Skin of body (tissue), 3 donors: ENCODE measurements around the gene SEC14L1. TPM values are rescaled to one million over a fixed set of nuclear protein-coding genes. Genes with fewer than 3 reads are reported as not detected.
"Not testable (repeated sequence)": the region's sequence is repeated elsewhere in the genome, so short reads cannot be mapped to it uniquely, and the experiment has no call there.

Source experiments
- DNase-seq: peaks from one replicate; lab custom pipeline; 2025; lab: John Stamatoyannopoulos, UW
- small RNA-seq: library from RNA; depleted of rRNA; stranded (forward); fragments of <200 nt; gene quantifications from one replicate; pipeline ENCODE3, GENCODE V24; 2014; ENCODE audit warnings: low replicate concordance
- total RNA-seq: library from RNA; depleted of rRNA; stranded (reverse); fragments of >200 nt; gene quantifications from one replicate; pipeline ENCODE4 v1.2.3, GENCODE V29; 2014

SEC14L1 gene
- total RNA-seq, 1 donor from 2014 or later: 56.4 TPM

DNA sequence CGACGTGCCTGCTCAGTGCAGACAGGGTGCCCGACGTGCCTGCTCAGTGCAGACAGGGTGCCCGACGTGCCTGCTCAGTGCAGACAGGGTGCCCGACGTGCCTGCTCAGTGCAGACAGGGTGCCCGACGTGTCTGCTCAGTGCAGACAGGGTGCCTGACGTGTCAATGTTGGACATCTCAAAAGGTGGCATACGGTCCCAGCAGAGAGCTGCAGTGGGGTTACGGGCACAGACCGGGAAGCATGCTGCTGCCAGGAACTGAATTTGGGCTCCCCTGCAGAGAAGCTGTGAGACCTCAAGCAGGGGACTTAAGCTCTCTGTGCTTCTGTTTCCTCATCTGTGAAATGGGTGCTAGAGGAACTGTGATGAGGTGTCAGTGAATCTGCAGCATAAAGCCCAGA lies 115.2 kb downstream of the SEC14L1 start:
- DNase-seq: not testable (repeated sequence)

DNA sequence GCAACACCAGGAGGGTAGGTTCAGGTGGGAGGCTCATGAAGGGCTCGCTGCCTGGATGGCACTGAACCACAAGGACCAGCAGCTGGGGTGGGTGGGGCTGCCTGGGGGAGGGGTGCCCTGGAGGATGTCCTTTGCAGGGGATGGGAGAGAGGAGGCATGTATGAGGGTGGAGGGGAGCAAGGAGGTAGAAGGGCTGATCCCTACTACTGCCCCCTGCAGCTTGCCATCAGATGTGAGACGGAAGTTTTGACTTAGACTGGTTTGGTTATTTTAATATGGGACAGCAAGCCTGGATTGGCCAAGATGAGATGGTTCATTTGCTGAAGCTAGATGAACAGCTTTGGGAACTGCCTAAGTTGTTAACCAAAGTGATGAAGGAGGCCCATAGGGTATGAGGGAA lies 115.9 kb downstream of the SEC14L1 start:
- DNase-seq: no peak

DNA sequence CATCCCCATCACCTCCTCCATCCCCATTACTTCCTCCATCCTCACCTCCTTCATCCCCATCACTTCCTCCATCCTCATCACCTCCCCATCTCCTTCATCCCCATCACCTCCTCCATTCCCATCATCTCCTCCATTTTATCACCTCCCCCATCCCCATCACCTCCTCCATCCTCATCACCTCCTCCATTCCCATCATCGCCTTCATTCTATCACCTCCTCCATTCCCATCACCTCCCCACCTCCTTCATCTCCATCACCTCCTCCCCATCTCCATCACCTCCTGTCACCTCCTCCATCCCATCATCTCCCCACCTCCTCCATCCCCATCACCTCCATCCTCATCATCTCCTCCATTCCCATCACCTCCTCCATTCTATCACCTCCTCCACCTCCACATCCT lies 116.4 kb downstream of the SEC14L1 start:
- no peak for DNase-seq

DNA sequence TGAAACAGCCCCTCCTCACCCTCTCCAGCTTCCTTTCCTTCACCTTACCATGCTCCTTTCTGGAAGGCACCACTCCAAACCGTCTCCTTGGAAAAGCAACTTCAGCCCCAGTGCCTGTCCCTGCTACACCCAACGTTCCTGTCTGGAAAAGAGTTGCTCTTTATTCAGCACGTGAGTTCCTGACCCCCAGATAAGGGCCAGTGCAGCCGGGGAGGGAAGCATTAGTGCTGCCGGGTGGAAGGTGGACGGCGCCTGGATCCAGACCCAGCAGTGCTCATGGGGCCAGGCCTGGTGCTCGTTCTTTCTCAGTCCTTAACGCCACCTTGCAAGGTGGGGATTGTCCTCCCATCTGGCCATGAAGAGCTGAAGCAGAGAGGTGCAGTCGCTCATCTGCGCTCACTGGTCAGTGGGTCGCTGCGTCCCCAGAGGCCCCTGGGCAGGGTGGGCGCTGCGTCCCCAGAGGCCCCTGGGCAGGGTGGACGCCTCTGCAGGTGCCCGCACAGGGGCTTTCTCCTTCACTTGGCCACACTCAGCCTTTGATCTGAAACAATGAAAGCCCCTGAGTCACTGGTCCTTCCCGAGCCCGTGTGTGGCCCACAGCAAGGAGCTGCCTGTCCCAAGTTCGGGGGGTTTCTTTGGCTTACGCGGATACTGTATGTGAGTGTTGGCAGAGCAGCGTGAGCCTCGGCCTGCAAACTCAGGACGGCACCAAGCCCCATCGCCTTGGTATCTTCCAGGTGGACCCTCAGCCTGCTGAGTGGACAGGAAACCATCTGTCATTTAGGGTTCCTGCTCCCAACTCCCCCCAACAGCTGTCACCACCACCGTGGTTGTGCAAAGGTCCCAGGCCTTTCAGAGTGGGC lies 117.1 kb downstream of the SEC14L1 start:
- DNase-seq: no peak

DNA sequence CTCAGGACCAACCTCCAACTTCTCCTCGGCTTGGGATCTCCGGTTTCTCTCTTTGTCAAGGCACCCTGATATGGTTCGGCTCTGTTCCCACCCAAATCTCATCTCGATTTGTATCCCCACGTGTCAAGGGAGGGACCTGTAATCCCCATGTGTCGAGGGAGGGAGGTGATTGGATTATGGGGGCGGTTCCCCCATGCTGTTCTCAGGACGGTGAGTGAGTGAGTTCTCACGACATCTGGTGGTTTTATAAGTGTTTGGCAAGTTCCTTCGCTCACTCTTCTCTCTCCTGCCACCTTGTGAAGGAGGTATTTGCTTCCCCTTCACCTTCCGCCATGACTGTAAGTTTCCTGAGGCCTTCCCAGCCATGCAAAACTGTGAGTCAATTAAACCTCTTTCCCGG lies 117.9 kb downstream of the SEC14L1 start:
- DNase-seq: no peak

DNA sequence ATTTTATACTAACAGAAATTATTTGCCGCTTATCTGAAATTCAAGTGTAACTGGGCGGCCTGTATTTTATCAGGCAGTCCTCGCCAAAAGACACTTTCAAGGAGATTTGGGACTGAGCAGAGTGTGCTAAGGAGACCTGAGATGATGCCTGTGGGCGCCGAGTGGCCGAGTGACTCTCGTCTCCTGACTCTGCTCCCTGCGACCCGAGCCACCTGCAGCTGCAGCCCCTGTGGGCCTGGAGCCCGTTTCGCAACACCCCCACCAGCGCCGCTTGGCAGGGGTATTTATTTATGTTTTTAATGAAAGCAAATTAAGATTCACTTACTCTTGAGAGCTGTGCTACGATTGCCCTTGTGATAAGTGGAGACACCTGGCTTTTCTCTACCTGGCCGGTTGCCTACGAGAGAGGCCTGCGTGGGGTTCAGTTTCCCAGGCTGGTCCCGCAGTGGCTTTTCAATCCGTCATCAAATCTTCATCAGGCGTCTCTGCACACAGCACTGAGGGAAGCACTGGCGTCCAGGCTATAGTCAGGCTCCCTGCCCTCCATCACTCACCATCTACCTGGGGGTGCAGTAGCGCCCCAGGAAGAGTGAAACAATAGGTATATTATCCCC lies 124.0 kb downstream of the SEC14L1 start:
- no peak for DNase-seq

DNA sequence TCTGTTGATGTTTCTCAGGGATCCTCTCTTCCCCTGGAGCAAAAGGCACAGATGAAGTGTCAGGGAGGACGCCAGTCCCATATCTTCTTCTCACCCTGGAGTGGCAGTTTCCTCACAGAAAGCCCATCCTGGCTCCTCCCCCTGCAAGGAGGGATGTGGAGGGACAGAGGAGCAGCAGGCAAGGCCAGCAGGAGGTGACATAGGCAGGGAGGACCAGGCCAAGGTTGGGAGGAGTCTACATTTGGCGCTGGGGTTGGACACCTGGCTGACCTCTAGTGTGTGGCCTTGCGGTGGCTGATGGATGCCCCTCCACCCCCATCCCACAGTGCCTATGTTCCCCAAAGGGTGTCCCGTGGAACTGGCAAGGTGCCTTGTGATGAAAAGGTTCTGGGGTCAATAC lies 125.4 kb downstream of the SEC14L1 start:
- DNase-seq: no peak

Small RNA genes within 50 kb of the gene (small RNA-seq; reads per million reads assigned to genes)
- gene RNU4-47P: not detected
